ENCODE measurements around the gene NUDT6. TPM values are rescaled to one million over a fixed set of nuclear protein-coding genes. Genes with fewer than 3 reads are reported as not detected.

Gene NUDT6
- total RNA-seq, 1 experiment from 2014 or later = 4.0 TPM

DNA sequence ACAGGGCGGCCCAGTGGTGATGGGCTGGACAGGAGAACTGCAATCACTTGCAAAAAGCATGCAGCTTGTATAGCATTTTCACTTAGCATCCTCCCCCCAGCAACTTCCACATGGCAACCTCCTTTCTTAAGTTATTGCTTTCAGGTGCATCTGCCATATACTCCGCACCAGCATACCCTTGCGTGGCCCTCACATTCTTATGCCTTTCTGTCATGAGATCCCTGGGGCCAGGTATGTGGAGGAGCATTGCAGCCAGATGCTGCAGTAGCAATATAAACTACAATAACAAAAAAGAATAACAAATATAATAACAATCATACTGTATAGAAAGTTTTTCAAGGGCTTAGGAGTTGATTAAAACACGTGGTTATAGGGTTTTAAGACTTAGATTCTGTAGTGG is 26.3 kb upstream of the NUDT6 start:
- H3K36me3 Mint-ChIP-seq (ENCODE audit: insufficient read depth in 1 of 3, low read depth in 3 of 3) = peaks cover 48 to 80% (median 73%) of the 10 kb centered on the region in 3 experiments
- no peaks in the 10 kb centered on the region for H3K23me2 ChIP-seq (ENCODE audit: insufficient read length, low read depth, low read length, poor library complexity, severe bottlenecking)
- no peak overlapping the region for H3K27ac Mint-ChIP-seq
- no peak overlapping the region for H2BK20ac ChIP-seq (ENCODE audit: low read depth, low read length, poor library complexity, severe bottlenecking)
- no peaks in the 10 kb centered on the region for H3K79me1 ChIP-seq (ENCODE audit: insufficient read depth, low read depth, low read length, poor library complexity, severe bottlenecking)
- no peaks in the 10 kb centered on the region for H3K4me1 ChIP-seq (ENCODE audit: insufficient read depth, low read length)
- no peak overlapping the region for H2AK5ac ChIP-seq (ENCODE audit: insufficient read length, low read length)
- no peak overlapping the region for H3K27ac ChIP-seq (ENCODE audit: insufficient read length, low read depth, low read length)
- H2BK5ac ChIP-seq (ENCODE audit: insufficient read length, low read length) = no peak overlapping the region
- no CpG with 5 or more reads among the region's 4 CpGs for WGBS (ENCODE audit: extremely low coverage, insufficient read length, low lambda C conversion rate)
- H4K91ac ChIP-seq (ENCODE audit: insufficient read length, low read depth, low read length) = no peak overlapping the region
- H3K9me3 ChIP-seq (ENCODE audit: control insufficient read depth, low read depth, low read length) = no peaks in the 10 kb centered on the region
- no peaks in the 10 kb centered on the region; the same call in 1 of the 2 replicates for H3K27me3 Mint-ChIP-seq (ENCODE audit: low read depth)
- no peak overlapping the region for H4K5ac ChIP-seq (ENCODE audit: insufficient read length, low read depth, low read length)
- H3K9ac ChIP-seq (ENCODE audit: extremely low read depth, insufficient read length, low read length) = no peak overlapping the region
- no peaks in the 10 kb centered on the region for H3K27me3 ChIP-seq (ENCODE audit: insufficient read depth, low read length)
- TF ChIP-seq, protein P1, sequence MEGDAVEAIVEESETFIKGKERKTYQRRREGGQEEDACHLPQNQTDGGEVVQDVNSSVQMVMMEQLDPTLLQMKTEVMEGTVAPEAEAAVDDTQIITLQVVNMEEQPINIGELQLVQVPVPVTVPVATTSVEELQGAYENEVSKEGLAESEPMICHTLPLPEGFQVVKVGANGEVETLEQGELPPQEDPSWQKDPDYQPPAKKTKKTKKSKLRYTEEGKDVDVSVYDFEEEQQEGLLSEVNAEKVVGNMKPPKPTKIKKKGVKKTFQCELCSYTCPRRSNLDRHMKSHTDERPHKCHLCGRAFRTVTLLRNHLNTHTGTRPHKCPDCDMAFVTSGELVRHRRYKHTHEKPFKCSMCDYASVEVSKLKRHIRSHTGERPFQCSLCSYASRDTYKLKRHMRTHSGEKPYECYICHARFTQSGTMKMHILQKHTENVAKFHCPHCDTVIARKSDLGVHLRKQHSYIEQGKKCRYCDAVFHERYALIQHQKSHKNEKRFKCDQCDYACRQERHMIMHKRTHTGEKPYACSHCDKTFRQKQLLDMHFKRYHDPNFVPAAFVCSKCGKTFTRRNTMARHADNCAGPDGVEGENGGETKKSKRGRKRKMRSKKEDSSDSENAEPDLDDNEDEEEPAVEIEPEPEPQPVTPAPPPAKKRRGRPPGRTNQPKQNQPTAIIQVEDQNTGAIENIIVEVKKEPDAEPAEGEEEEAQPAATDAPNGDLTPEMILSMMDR (conservative IDR thresholded peaks at IDR 0.05) = no peak
- no peak overlapping the region for H3K14ac ChIP-seq (ENCODE audit: insufficient read depth, low read length)
- H4K8ac ChIP-seq (replicated peaks; ENCODE audit: insufficient read length, low read depth, low read length) = no peak overlapping the region
- no peak overlapping the region for H2BK12ac ChIP-seq (ENCODE audit: insufficient read length, low read depth, low read length)
- peaks cover 12 to 23% of the 10 kb centered on the region in 2 experiments for H3K9me3 Mint-ChIP-seq
- no peaks in the 10 kb centered on the region for H3K79me2 ChIP-seq (ENCODE audit: insufficient read depth, low read length)
- H2BK15ac ChIP-seq (ENCODE audit: low read depth, low read length) = no peak overlapping the region
- DNase-seq = no peak
- H2AFZ ChIP-seq (ENCODE audit: low read length) = no peak overlapping the region
- H2BK120ac ChIP-seq (ENCODE audit: low read depth, low read length, poor library complexity, severe bottlenecking) = no peak overlapping the region
- no peak overlapping the region for H3K18ac ChIP-seq (ENCODE audit: insufficient read length, low read depth, low read length)
- no peak overlapping the region for H3K4ac ChIP-seq (ENCODE audit: low read depth, low read length)
- no peak overlapping the region for H3K56ac ChIP-seq (ENCODE audit: insufficient read length, low read depth, low read length)
- H3T11ph ChIP-seq (ENCODE audit: low read length) = no peak overlapping the region
- H3K4me3 Mint-ChIP-seq = no peak overlapping the region
- H3K23ac ChIP-seq (ENCODE audit: insufficient read length, low read depth, low read length) = no peak overlapping the region
- no peaks in the 10 kb centered on the region for H3K4me1 Mint-ChIP-seq
- H3K4me2 ChIP-seq (ENCODE audit: insufficient read depth, insufficient read length, low read length) = no peak overlapping the region
- no peaks in the 10 kb centered on the region for H4K20me1 ChIP-seq (ENCODE audit: control insufficient read depth, insufficient read depth, insufficient read length)
